GM19397 (cell line): Measurements from ENCODE around the gene CPNE5.
"Not testable (repeated sequence)": the region's sequence is repeated elsewhere in the genome, so short reads cannot be mapped to it uniquely, and the experiment has no call there.

ENCODE experiments used
- ATAC-seq: cut with Tn5 transposase; IDR thresholded peaks from one replicate; pipeline ENCODE4 v1.9.1; 2021; ENCODE audit warnings: mild to moderate bottlenecking, moderate library complexity; ENCODE audit not compliant: unreplicated experiment

CPNE5 gene

GRCh38 chr6:36729161-36729524, 110.1 kb downstream of the CPNE5 start:
- ATAC-seq, result no peak

- ATAC-seq, result no peak
Observed at GRCh38 chr6:36728289-36729160, 110.7 kb downstream of the CPNE5 start.

- no peak for ATAC-seq
Observed at GRCh38 chr6:36727505-36728021, 111.7 kb downstream of the CPNE5 start.

GRCh38 chr6:36725581-36725980, 113.7 kb downstream of the CPNE5 start:
- ATAC-seq, result no peak

GRCh38 chr6:36724514-36725390, 114.5 kb downstream of the CPNE5 start:
- no peak for ATAC-seq

- not testable (repeated sequence) for ATAC-seq
Observed at GRCh38 chr6:36723992-36724391, 115.3 kb downstream of the CPNE5 start.

- no peak for ATAC-seq
Observed at GRCh38 chr6:36722879-36723278, 116.4 kb downstream of the CPNE5 start.

- no peak for ATAC-seq
Observed at GRCh38 chr6:36722365-36722764, 116.9 kb downstream of the CPNE5 start.

- ATAC-seq, result no peak
Observed at GRCh38 chr6:36721369-36722140, 117.7 kb downstream of the CPNE5 start.

GRCh38 chr6:36720251-36721141, 118.7 kb downstream of the CPNE5 start:
- ATAC-seq, result no peak

GRCh38 chr6:36719126-36719525, 120.1 kb downstream of the CPNE5 start:
- no peak for ATAC-seq

- ATAC-seq, result no peak
Observed at GRCh38 chr6:36718560-36718959, 120.7 kb downstream of the CPNE5 start.

- no peak for ATAC-seq
Observed at GRCh38 chr6:36717871-36718540, 121.2 kb downstream of the CPNE5 start.

GRCh38 chr6:36717231-36717825, 121.9 kb downstream of the CPNE5 start:
- no peak for ATAC-seq

- ATAC-seq, result no peak
Observed at GRCh38 chr6:36716476-36717093, 122.7 kb downstream of the CPNE5 start.

- ATAC-seq, result no peak
Observed at GRCh38 chr6:36715469-36715868, 123.8 kb downstream of the CPNE5 start.

GRCh38 chr6:36714511-36714910, 124.7 kb downstream of the CPNE5 start:
- no peak for ATAC-seq

GRCh38 chr6:36713846-36714245, 125.4 kb downstream of the CPNE5 start:
- ATAC-seq, result no peak

- no peak for ATAC-seq
Observed at GRCh38 chr6:36712816-36713215, 126.4 kb downstream of the CPNE5 start.
